HG02840 (cell line): ENCODE results near the gene RASSF7.

Experiments used
- ATAC-seq: cut with Tn5 transposase; IDR thresholded peaks from one replicate; pipeline ENCODE4 v1.9.1; 2021; ENCODE audit warnings: mild to moderate bottlenecking, moderate library complexity, moderate number of reproducible peaks; ENCODE audit not compliant: unreplicated experiment, low FRiP score

The RASSF7 gene

DNA sequence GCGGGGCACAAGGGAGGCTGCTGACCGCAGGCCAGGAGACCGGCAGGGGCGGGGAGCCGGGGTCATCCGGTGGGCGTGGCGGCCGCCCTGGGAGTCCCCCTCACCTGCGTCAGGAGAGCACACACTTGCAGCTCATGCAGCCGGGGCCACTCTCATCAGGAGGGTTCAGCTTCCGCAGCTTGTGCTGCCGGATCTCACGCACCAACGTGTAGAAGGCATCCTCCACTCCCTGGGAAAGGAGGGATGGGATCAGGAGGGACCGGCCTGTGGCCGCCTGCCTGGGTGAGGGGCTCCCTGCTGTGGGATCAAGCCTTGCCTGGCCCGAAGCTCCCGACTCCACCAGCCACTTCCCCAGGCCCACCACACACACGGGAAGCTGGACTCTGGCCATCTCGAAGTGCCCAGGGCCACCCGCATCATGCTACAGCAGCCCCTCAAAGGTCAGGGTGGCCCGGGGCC, 28.2 kb upstream of the RASSF7 start:
- ATAC-seq: no peak

DNA sequence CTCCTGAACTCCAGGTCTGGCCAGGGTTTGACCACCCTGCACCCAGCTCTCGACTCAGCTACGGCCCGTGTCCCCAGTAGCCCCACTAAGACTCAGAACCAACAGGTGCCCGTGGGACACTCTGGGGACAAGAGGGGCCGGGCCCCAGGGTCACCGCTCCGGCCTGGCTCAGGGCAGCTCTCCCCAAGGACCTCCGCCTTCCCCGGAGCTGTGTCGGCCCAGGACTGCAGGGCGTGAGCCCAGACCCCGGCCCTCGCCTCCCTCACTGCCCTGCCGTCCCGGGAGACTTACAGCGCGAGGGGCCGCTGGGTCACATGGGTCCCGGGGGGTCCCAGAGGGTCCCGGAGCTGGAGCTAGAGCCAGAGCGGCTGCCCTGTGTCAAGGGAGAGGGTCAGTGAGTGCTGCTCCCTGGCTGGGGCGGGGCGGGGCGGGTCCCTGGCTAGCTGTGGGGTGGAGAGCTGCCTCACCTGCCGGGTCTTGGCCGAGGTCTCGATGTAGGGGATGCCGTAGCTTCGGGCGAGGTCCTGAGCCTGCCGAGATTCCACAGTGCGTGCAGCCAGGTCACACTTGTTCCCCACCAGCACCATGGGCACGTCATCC, 27.7 kb upstream of the RASSF7 start:
- no peak for ATAC-seq

DNA sequence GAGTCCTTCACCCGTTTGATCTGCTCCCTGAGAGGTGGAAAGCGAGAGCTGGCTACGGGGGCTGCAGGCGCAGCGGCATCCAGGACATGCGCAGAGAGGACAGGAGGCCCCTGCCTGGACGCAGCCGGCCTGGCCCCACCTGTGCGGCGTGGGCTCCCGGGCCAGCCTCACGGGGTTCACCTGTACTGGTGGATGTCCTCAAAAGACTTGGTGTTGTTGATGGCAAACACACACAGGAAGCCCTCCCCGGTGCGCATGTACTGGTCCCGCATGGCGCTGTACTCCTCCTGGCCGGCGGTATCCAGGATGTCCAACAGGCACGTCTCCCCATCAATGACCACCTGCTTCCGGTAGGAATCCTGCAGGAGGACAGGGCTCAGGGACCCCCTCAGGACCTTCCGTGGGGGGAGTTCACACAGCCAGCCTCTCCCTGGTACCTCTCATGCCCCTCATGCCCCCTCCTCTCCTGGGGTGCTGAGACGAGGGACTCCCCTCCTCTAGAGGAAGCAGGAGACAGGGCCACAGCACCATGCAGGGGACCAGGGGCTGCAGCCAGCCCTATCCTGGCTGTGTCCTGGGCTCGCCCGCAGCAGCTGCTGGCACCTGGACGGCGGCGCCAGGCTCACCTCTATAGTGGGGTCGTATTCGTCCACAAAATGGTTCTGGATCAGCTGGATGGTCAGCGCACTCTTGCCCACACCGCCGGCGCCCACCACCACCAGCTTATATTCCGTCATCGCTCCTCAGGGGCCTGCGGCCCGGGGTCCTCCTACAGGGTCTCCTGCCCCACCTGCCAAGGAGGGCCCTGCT, 27.0 kb upstream of the RASSF7 start:
- no peak for ATAC-seq

DNA sequence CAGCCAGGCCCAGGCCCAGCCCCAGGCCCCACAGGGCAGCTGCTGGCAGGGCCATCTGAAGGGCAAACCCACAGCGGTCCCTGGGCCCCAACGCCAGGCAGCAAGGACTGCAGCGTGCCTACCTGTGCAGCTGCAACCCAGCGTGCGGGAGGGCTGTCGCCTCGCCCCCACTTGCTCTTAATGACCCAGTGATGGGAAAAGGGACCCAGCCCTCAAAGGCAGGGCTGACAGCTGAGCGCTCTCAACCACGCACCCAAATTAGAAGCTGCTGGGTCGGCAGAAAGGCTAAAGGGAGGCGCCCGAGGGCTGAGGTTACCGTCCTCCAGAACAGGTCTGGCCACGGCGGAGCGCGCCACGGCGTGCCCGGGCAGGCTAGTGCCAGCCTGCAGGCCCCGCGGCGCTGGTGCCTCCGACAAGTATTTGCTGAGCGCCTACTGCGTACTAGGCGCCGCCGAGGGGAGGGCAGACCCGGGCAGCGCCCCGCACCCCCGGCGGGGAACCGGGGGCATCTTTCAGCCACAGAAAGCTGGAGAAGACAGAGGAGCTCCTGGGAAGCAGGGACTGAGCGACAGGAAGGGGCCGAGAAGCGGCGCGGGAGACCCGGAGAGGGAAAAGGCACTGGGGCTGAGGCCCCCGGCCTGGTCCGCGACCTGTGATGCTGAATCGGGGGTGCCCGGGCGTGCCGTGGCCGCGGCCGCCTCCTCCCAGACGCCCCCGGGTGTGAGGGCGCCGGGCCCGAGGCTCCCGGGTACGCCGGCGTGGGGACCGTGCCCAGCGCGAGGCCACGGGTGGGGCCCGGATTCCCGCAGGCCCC, 26.2 kb upstream of the RASSF7 start:
- no peak for ATAC-seq

DNA sequence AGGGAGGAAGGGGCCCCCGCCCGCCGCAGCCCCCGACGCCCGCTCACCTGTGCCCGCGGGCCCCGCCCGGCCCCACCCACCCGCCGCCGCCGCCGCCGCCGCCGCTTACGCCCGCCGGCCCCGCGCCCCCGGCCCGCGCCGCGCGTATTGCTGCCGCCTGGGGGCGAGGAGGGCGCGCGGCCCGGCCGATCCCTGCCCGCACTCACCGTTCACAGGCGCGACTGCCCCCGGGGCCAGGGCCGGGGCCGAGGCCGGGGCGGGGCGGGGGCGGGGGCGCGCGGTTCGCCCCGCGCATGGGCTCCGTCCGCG, 25.6 kb upstream of the RASSF7 start:
- ATAC-seq: no peak

DNA sequence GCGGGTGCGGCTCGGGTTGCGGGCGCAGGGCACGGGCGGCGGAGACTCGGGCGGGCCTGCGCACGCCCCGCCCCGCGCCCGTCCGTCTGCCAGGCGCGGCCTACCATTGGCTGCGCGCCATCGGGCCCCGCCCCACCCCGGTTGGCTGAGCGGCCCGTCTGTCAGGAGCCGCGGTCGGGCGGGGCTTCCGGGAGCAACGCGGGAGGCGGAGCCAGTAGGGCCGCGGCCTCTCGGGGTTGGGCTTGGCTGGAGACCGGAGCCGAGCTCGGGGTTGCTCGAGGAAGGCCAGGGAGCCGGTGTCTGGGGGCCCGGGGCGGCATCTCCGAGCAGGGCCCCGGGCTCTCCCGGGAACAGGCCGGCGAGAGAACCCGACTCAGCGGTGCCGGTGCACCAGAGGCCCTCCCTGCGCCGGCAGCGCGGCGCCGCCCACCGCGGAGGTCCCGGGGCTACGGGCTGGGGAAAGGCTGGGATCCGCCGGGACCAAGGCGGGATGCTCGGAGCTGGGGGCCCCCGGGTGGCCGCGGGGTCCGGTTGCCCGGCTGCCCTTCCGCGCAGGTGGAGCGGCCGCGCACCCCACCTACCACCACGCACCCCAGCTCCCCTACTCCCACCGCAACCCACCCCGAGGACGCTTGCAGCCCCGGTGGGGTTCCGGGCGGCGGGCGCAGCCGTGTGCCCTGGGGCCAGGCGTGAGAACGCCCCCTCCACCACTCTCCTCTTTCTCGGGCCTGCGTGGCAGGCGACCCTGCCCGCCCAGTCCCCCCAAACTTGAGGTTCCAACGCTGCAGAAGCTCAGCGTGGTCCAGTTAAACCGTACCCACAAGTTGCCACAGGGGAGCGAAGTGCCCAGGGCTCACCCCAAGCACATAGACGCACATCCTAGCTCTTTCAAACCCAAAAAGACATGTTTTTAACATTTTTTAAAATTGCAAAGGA, 25.0 kb upstream of the RASSF7 start, which contains the start of gene HRAS:
Gene HRAS (minus strand): TSS at position 58 of the 936 bp plus-strand sequence.
- peak; percentile 63 for ATAC-seq

DNA sequence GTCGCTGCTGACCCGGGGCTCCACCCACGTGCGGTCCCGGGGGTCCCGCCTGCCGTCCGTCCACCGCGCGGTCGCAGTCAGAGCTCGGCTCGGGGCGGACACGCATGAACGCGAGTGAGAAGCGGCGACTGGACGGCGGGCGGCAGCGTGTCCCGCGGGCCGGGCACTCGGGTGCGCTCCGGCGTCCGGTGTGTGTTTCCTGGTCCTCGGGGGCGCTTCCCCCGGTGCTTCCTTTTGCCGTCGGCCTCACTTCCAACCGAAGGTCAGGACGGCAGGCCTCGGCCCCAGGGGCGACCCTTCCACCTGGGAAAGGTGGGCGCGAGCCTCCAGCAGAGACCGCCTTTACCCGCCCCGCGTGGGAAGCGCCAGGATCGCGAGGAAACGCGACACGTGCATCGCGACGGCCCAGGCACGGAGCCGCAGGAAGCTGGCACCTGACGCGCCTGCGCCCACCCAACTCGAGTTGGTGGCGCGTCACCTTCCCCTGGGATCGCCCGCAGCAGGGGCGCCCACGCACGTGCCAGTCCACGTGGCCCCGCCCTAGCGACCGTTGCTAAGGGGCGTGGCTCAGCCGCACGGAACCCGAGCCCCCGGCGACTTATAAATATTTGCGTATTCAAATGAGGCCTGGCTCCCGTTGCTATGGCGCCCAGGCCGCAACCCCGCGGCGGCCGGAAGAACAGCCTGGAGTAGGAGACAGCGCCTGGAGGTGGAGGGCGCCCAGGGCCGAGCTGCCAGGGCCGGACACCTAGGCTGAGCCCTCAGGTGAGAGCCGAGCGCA, 23.7 kb upstream of the RASSF7 start, which contains the start of gene LRRC56:
Gene LRRC56 (plus strand): TSS at position 687 of the 781 bp plus-strand sequence. CDS start 3,158 bp downstream, outside the sequence.
- ATAC-seq: peak; percentile 55

DNA sequence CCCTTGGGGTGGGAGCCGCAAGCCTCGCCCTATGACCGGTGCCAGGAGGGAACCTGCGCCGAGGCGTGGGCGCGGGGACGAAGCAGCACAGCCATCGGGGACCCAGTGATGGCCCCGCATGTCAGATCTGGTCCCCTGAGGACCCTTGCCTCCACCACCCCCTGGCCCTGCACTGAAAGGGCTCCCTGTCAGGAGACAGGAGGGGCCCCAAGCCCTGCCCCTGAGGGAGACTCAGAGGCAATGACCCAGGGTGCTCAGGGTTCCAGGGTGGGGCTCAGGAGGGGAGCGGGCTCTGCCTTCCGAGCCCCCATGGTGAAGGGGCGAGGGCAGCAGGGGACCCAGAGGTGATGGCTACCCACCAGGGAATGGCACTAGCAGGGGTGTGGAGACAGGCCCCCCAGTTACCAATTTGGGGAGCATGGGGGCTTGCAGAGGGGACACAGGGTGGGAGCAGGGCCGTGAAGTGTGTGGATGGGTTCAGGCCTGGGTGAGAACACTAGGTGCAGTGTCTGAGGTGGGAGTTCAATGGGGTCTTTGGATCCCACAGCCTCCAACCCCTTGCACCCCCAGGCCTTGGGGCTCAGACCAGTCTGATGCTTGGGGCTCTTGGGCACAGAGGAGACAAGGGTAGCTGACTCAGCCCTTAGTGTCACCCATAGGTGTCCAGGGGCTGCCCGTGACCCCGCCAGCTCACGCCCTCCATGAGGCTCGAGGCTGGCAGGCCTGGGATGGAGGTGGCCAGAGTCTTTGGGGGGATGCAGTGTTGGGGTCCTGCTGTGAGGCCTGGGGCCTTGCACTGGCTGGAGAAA, 22.9 kb upstream of the RASSF7 start:
- ATAC-seq: no peak

DNA sequence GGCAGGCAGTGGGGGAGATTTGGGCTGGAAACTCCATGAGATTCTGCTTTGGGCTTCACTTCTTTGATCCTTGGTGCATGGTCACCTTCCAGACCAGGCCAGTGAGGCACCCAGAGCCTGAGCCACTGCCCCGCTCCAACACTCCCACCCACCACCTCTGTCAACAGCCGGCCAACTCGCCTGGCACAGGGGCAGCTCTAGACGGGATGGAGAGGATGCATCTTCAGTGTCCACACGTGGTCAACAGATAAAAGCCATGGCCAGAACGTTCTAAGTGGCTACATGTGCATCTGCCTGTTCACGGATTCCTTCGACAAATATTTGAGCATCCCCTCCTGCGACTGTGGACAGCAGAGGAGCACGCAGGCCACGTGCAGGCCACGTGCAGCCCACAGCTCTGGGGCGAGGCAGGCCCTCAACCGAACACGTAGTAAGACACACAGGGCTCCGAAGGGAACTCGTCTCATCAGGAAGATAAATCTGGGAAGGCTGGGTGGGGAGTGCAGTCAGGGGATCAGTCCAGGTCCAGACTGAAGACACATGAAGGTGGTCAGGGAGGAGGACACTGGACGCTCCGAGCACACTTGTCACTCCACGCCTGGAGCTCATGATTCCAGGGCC, 22.2 kb upstream of the RASSF7 start:
- no peak for ATAC-seq

DNA sequence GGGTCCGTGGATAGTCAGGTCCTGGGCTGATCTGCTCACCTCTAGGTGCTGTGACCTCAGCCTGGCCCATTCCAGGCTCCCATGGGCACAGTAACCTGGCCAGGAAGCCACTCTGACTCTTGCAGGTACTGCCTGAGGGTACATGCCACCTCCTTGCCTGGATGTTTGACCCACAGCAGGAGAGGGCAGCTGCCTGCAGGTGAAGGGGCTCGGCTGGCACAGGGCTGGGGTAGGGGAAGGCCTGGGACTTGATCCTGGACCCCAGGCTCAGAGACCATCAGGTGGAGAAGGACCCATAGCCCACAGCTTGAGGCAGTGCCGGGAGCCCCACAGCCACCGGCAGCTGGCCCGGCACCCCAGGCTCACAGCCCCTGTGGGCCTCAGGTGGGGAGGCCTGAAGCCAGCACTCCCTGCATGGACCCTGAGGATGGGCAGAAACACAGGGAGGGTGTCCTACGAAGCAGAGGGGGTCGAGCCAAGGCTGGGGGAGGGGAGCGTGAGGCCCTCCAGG, 20.7 kb upstream of the RASSF7 start:
- no peak for ATAC-seq

DNA sequence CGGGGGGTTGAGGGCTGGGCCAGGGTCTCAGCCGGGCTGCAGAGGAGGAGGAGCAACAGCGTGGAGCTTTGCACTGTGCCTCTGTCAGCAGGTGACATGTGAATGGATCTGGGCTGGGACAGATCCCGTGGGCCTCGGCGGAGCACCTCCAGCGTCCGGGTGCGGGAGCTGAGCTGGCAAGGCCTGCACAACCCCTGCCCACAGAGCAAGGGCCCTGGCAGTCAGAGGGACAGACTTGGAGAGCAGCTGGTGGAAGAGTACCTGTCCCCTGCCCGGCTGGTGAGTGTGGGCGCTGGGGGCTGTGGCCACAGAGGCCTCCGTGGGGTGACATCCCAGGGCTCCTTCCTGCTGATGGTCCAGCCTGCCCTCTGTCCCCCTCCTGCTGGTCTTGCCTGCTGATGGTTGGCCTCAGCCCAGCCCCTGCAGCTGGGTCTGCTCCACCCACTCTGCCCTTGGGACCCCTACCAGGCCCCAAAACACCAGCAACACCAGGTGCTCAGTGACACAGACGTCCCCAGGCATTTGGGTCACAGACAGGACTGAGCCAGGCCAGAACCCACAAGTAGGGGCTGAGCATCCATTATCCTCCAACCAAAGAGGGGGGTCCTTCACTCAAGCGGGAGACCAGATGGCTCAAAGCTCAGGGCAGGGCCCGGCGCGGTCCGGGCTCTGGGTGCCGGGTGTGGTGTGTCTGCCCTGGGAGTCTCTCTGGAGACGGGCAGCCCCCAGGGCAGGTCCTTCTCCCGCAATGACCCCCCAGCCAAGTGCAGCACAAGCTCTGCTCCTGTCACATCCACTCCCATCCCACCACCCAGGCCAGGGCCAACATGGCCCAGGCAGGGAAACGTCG, 20.0 kb upstream of the RASSF7 start:
- no peak for ATAC-seq

DNA sequence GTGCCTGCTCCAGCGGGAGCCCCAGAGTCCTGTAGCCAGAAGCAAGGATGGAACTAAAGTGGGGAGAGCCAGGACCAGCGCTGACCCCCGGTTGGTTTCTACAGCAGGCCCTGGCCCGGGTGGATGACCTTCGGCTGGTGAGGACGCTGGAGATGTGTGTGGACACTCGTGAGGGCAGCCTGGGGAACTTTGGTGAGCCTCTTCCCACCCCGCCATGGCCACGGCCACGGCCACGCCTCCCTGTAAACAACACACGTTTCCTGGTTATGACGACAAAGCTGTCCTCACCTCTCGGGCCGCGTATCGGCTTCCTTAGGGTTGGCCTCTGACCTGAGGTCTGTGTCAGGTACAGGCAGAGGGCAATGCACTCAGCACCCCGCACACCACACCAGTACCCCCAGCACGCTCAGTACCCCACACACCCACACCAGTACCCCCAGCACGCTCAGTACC, 19.3 kb upstream of the RASSF7 start:
- no peak for ATAC-seq

DNA sequence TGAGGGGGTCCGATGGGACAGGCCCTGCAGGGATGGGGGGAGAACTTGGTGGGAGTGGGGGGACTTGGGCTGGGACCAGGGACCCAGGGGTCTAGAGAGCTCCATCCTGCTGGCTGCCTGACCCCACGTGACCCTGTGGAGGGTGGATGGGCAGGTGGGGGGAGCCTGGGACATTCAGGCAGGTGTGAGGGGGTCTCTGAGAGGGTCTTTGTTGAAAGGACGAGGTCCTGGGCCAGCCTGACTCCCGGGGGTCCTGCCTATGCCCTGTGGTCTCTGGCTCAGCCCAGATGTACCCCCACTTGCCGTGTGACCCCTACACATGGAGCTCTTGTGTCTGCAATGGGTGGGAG, 16.0 kb upstream of the RASSF7 start:
- ATAC-seq: no peak

DNA sequence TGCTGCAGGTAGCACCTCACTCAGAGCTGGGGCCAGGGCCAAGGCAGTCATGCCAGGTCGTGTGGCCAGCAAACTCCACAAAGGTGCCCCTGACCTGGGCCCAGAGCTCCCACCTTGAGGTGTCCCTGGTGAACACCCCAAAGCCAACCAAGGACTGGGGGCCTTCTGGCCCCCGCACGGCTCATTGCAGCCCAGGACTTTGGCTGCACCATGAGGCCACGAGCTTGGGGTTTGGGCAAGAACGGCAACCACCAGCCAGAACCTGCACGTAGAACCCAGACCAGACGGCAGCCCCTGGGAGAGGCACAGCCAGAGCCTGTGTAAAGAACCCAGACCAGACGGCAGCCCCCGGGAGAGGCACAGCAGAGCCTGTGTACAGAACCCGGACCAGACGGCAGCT, 15.6 kb upstream of the RASSF7 start:
- ATAC-seq: no peak

DNA sequence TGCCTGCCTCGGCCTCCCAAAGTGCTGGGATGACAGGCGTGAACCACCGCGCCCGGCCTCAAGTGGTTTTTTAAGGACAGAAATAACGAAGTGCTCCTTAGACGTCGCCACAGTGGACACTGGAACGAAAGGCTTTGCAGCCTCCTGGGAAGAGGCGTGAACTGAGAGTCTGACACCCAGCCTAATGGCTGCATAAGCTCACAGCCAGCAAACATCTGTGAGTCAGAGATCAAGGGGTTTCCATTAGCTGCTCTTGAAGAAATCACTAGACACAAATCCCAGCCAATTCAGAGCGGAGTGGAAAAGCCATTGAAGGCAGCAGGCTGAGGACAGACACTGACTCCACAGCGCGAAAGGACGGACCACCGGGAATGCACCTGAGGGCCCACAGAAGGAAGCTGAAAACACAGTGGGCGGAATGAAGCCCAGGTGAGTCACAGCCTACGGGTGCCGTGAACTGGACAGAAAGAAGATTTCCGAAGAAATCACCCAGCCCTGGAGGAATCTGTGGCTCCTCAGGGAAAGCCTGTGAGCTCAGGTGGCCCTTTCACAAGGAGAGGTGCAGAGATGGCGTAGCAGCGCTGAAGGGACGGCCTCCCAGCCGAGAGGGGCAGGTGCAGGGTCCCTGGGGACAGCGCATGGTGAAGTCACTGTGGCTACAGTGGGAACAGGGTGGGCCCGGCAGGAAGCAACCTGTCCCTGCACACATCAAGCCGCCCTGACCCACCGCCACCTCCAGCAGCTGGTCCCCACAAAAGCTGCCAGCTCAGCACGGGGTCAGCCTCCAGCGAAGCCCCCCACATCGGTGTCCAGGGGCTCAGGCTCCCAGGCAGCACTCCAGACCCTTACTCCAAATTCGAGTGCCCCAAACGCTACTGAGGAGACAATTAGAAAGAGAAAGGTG, 11.8 kb upstream of the RASSF7 start:
- no peak for ATAC-seq
